GM21825 (cell line): ENCODE results near the gene GULP1.

Source experiments
- ATAC-seq: cut with Tn5 transposase; IDR thresholded peaks from one replicate; pipeline ENCODE4 v1.9.1; 2021; ENCODE audit warnings: mild to moderate bottlenecking, moderate library complexity; ENCODE audit not compliant: unreplicated experiment

The GULP1 gene

DNA sequence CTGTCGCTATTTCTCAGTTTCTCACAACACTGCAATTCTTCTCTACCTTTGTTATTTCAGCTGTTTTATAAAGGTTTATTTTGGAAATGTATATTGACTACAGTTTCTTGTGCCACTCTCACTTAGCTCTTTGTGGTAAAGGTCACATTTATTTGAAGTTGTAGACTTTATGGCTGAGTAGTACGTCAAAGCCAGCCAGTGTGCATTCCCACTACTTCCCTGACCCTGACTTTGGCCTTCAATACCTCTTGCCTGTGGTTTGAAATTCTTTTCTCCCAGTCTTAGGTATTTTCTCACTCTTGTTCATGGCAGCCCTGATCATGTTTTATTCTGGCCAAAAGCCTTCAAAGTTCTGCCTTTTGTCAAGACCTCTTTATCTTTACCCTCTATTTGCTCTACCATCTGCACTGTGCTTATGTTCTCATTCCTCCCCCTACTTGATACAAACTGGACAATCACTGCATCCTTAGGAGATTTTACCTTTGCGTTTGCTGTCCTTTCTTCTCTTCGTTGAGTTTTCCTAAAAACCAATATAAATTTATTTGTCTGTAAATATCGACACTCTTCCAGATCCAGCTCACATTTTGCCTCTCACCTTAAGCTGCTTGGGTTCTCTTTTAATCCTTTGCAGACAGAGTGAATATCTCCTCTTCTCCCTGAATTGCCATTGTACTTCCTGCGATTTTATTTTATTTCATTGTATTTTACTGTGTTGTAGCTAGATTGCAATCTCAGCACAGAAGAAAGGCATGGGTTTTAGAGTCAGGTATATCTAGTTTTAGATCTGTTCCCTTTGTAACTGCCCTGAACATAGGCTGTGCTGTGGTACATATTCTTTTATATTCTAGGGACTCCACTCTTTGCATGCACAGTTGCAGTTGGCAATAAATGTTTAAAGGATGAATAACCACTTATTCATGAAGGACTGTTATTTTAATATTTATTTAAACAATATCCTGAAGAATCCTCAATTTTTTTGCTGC is 31.2 kb downstream of the GULP1 start:
- no peak for ATAC-seq

DNA sequence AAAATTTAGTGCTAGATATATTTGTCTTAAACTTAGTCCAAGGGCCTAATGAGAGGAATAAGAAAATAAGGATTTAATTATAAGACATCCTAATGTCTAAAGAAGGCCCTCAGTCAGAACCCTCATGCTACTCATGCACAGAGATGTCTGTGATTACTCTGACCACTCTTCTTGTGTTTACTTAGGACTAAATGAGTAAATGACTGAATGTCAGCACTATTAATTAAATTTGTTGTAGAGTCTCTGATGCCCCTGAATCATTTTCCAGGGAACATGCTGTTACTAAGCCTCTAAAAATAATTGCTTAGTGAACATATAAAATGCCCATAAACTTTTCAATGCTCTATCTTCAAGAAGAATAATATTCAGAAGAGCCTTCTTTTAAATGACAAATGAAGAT is 32.4 kb downstream of the GULP1 start:
- no peak for ATAC-seq

GRCh38 chr2:188326290-188326668 is 34.6 kb downstream of the GULP1 start:
- ATAC-seq: no peak

DNA sequence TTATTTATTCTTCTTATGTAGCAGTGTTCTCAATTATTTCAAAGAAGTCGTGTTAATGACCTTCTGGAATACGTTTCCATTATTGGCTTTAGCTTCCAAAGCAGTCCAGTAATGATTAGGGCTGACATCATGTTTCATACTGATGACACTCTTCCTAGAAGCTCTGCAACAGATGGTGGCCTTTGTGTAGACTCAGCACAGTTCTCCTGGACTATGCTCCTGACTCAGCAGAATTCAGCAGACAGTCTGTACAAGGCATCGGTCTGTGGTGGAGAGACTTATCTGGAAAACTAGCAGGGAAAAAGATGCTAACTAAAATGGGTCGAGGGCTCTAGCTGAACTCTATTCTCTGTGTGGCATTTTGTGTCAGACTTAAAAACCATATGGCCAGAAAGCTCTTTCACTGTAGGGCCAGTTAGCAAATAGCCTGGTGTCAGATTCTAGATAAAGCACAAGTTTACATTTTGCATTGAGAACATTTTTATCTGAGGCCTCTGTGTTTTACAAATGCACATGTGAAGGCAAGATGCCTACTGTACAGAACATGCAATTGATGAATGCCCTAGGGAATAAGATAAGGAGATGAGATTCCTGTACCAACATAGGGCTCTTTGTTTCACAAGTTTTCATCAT is 35.1 kb downstream of the GULP1 start:
- no peak for ATAC-seq

- ATAC-seq: no peak
Observed at GRCh38 chr2:188327518-188328213, 36.0 kb downstream of the GULP1 start.

- ATAC-seq: no peak
Observed at GRCh38 chr2:188328419-188328818, 36.7 kb downstream of the GULP1 start.

- ATAC-seq: no peak
Observed at GRCh38 chr2:188330316-188331053, 38.8 kb downstream of the GULP1 start.

- no peak for ATAC-seq
Observed at GRCh38 chr2:188332619-188333018, 40.9 kb downstream of the GULP1 start.

- ATAC-seq: no peak
Observed at GRCh38 chr2:188333751-188334524, 42.3 kb downstream of the GULP1 start.

- no peak for ATAC-seq
Observed at GRCh38 chr2:188338463-188338862, 46.8 kb downstream of the GULP1 start.

GRCh38 chr2:188340257-188340656 is 48.6 kb downstream of the GULP1 start:
- ATAC-seq: no peak

DNA sequence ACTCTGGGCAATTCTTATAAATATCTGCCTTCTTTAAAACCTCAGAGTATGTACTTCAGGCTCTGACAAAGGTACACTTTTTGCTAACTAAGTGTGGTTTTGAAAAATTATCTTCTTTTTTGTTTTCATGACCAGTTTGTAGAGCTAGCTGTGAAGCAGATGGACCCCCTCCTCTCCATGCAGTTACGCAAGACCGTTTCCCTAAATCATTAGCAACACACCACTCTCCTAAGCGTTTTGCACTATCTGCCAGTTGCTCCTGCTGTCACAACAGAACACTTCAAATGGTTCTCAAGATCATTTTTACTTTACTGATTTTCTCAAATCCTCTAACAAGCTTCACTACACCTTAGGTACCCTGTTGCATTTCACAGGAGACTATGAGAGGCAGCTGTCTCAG is 53.3 kb downstream of the GULP1 start:
- ATAC-seq: no peak

DNA sequence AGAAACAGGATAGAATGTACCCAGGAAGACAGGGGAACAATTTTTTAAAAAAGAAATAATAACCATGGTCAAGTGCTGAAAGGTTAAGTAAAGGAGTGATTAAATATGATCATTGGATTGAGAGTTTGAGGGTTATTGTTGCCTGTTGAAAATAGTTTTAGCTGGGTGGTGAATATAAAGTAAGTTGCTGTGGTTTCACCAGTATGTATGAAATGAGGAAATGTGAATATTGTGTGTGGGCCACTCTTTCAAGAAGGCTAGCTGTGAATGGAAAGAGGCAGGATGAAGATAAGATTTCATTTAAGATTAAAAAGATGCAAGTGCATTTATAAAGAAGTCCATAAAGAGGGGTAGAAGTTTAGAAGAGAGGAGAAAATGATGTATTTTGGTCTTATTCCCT is 53.8 kb downstream of the GULP1 start:
- no peak for ATAC-seq

DNA sequence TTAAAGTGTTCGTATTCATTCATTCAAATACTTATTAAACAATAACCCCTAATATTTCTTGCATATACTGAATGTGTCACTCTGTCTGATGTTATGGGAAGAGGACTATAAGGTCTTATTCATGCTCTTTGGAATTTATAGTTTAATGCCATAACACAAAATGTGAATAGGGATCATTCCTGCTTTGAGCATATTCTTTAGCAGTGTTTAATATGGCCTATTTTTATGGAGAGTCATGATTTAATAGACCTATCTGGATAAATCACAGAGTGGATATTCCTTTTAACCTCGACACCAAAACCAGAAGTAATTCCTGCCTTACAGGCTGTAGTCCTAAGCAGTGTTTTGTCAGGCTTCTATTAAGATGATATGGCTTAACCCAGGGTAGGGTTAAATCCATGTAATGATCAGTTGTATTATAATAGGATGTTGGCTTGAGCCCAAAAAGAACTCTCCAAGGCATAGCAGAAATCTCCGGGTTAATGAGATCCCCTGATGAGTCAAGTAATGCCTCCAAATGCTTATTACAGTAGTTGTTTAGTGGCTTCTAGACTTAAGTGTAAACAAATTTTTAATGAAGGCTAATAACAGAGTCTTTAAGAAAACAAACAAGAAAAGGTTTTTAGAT is 54.3 kb downstream of the GULP1 start:
- ATAC-seq: no peak

DNA sequence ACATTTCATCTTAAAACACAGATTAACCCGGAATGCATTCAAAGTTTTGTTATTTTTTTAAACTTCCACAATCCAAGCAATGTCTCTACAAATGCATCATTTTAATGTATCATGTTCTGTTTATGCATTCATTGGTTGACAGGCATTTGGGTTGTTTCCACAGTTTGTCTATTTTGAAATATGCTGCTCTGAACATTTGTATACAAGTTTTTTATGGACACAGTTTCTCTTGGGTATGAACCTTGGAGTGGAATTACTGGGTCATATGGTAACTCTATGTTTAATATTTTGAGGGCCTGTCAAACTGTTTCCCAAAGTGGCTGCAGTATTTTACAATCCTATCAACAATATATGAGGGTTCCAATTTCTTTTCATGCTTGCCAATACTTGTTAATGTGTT is 57.3 kb downstream of the GULP1 start:
- ATAC-seq: no peak

GRCh38 chr2:188353282-188353681 is 61.6 kb downstream of the GULP1 start:
- no peak for ATAC-seq

- no peak for ATAC-seq
Observed at GRCh38 chr2:188360485-188361263, 69.0 kb downstream of the GULP1 start.

- ATAC-seq: no peak
Observed at GRCh38 chr2:188364033-188364630, 72.5 kb downstream of the GULP1 start.
